ENCODE data around the gene NASP.

GRCh38 chr1:45542591-45542990, 41.2 kb upstream of the NASP start:
- TF ChIP-seq CTCF (conservative IDR thresholded peaks at IDR 0.05; ENCODE audit: low read length), result no peak
- TF ChIP-seq EZH2phosphoT487 (IDR thresholded peaks at IDR 0.05; ENCODE audit: borderline replicate concordance, low read depth, low read length), result no peak

Measured in OCI-LY7 (cell line).